Measurements from ENCODE around the gene SDF2.

Gene SDF2

DNA sequence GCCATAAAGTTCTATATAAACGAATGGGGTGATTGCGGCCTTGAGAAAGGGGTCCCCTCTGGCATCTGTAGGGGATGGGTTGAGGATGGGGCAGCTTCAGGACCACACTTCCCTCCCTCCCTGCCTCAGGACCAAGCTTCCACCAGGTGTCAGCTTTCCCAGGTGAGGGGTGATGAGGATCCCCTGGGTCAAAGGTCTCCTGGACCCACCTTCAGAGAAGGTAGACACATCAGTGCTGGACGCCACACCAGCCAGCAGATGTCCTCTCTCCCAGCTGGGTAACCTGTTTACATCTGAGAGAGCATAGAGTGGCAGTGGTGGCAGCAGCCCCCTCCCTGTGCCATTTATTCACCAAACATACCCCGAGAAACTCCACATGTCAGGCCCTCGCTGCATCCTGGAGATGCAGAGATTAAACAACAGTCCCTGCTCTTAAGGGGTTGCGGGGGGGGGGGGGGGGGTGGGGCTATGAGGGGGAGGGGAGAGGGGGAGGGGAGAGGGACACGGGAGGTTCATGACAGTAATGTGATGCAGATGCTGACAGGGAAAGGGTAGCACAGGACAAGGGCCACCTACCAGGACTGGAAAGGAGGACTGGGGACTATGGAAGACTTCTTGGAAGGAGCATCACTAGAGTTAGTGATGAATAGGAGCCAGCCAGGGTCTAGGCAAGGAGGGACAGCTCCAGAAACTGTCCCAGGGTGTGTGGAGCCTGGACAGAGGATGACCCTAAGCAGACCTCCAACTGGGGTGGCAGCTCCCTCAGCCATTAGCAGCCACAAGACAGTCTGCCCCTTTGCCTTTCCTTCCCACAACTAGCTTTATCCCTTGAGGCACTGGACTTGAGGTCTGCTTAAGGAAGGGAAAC, 45.0 kb upstream of the SDF2 start:
- TF ChIP-seq NFIC (IDR thresholded peaks at IDR 0.05) (no peak), TCF12 (IDR thresholded peaks at IDR 0.05; ENCODE audit: low read depth) (no peak), CEBPB (IDR thresholded peaks at IDR 0.05) (no peak), FOXM1 (IDR thresholded peaks at IDR 0.05; ENCODE audit: borderline replicate concordance, low read depth) (no peak), EGR1 (IDR thresholded peaks at IDR 0.05) (no peak), TAF1 (IDR thresholded peaks at IDR 0.05; ENCODE audit: low read depth) (no peak), ZBTB7A (IDR thresholded peaks at IDR 0.05; ENCODE audit: low read depth) (no peak), TEAD4 (IDR thresholded peaks at IDR 0.05) (no peak), RAD21 (IDR thresholded peaks at IDR 0.05; ENCODE audit: low read depth) (no peak), CREB1 (IDR thresholded peaks at IDR 0.05; ENCODE audit: low read depth) (no peak)
- TF ChIP-seq, protein P1, sequence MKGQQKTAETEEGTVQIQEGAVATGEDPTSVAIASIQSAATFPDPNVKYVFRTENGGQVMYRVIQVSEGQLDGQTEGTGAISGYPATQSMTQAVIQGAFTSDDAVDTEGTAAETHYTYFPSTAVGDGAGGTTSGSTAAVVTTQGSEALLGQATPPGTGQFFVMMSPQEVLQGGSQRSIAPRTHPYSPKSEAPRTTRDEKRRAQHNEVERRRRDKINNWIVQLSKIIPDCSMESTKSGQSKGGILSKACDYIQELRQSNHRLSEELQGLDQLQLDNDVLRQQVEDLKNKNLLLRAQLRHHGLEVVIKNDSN (IDR thresholded peaks at IDR 0.05): no peak
- TF ChIP-seq, protein P2, sequence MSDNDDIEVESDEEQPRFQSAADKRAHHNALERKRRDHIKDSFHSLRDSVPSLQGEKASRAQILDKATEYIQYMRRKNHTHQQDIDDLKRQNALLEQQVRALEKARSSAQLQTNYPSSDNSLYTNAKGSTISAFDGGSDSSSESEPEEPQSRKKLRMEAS (IDR thresholded peaks at IDR 0.05): no peak

DNA sequence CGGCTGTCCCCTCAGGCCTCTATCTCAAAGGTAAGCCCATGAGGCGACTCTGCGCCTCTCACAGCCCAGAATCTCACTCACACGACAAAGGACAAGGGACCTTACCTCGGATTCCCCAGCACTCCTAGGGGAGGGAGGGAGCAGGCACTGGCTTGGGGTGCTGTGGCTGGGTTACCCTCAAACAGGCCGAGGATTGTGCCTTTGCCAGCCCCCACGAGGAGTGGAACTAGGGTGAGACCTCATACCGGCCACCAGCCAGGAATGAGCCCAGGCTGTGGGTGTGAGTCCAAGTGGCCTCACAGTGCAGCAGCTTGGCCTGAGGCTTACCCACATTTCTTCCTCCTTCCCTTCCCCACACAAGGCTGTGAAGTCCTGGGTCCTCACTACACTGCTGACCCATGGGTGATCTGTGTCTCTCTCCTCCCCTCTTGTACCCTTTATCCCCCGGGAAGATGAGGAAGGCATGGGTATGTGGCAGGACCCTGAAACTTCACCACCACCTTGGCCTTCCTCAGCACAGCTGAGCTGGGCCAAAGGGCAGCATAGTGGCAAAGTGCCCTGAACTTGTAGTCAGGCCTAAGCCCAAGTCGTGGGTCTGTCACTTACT, 44.1 kb upstream of the SDF2 start:
- no peak for TF ChIP-seq CREB1 (IDR thresholded peaks at IDR 0.05; ENCODE audit: low read depth)
- TF ChIP-seq FOXM1 (IDR thresholded peaks at IDR 0.05; ENCODE audit: borderline replicate concordance, low read depth): no peak

DNA sequence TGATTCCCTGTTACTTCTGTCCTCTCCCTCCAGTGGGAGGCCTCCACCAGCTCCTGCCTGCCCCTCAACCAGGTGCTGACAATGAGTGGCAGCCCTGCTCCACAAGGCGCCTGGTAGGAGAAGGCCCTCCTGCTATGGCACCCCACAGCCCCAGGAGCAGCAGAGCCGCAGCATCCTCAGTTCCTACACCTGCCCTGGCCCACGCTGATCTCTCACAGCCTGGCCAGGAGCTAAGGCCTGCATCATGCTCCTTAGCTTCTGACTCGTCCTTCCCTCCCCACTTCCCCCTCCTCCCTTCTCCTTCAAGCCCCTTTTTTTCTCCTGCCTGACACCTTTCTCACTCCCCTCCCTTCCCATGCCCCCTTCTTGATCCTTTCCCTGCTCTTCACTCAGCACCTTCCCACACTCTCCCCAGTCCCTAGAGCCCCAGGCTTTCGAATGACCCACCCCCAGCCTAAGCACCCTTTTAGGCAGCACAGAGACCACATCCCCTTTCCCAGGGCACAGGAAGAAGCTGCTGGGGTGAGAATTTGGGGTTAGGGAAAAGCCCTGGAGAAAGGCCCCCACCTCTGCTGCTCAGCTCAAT, 43.5 kb upstream of the SDF2 start:
- TF ChIP-seq TCF12 (IDR thresholded peaks at IDR 0.05; ENCODE audit: low read depth) (no peak), ZBTB7A (IDR thresholded peaks at IDR 0.05; ENCODE audit: low read depth) (no peak), FOXM1 (IDR thresholded peaks at IDR 0.05; ENCODE audit: borderline replicate concordance, low read depth) (no peak), YY1 (IDR thresholded peaks at IDR 0.05; ENCODE audit: low read depth) (no peak), RAD21 (IDR thresholded peaks at IDR 0.05; ENCODE audit: low read depth) (no peak), EGR1 (IDR thresholded peaks at IDR 0.05) (no peak), CREB1 (IDR thresholded peaks at IDR 0.05; ENCODE audit: low read depth) (no peak), CEBPB (IDR thresholded peaks at IDR 0.05) (no peak), TEAD4 (IDR thresholded peaks at IDR 0.05) (no peak), NFIC (IDR thresholded peaks at IDR 0.05) (no peak), TAF1 (IDR thresholded peaks at IDR 0.05; ENCODE audit: low read depth) (no peak), EP300 (IDR thresholded peaks at IDR 0.05; ENCODE audit: borderline replicate concordance) (no peak)
- TF ChIP-seq, protein P1 (IDR thresholded peaks at IDR 0.05): no peak
- TF ChIP-seq, protein P3, sequence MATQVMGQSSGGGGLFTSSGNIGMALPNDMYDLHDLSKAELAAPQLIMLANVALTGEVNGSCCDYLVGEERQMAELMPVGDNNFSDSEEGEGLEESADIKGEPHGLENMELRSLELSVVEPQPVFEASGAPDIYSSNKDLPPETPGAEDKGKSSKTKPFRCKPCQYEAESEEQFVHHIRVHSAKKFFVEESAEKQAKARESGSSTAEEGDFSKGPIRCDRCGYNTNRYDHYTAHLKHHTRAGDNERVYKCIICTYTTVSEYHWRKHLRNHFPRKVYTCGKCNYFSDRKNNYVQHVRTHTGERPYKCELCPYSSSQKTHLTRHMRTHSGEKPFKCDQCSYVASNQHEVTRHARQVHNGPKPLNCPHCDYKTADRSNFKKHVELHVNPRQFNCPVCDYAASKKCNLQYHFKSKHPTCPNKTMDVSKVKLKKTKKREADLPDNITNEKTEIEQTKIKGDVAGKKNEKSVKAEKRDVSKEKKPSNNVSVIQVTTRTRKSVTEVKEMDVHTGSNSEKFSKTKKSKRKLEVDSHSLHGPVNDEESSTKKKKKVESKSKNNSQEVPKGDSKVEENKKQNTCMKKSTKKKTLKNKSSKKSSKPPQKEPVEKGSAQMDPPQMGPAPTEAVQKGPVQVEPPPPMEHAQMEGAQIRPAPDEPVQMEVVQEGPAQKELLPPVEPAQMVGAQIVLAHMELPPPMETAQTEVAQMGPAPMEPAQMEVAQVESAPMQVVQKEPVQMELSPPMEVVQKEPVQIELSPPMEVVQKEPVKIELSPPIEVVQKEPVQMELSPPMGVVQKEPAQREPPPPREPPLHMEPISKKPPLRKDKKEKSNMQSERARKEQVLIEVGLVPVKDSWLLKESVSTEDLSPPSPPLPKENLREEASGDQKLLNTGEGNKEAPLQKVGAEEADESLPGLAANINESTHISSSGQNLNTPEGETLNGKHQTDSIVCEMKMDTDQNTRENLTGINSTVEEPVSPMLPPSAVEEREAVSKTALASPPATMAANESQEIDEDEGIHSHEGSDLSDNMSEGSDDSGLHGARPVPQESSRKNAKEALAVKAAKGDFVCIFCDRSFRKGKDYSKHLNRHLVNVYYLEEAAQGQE (IDR thresholded peaks at IDR 0.05; ENCODE audit: low read depth): no peak
- TF ChIP-seq, protein P2 (IDR thresholded peaks at IDR 0.05): no peak

DNA sequence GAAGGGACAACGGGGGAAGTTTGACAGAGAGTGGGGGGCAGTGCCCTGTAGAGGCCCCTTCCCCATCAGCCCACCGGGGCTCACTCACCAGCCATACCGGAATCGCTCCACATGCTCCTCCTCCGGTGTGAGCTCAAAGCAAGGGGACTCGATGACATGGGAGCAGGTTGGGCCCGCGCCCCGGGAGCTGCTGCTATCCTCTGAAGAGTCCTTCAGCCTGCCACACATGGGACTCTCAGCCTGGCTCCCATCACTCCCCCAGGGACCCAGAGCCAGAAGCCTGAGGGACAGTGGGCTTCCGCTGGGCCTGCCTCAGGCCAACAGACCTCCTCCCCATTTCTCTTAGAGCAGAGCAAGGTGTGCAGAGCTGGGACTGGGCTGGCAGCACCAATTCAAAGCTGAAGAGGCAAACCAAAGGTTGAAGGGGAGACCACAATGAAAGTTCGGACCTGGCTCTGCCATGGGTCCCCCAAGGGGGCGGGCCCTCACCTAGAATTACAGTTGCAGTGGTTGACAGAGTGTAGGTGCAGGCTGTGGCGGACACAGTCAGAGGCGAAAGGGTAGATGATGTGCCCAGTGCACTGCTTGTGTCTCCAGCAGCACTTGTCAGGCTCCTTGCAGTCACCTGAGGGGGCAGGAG, 42.6 kb upstream of the SDF2 start:
- TF ChIP-seq RAD21 (IDR thresholded peaks at IDR 0.05; ENCODE audit: low read depth): no peak
- TF ChIP-seq TEAD4 (IDR thresholded peaks at IDR 0.05): no peak
- no peak for TF ChIP-seq CREB1 (IDR thresholded peaks at IDR 0.05; ENCODE audit: low read depth)
- TF ChIP-seq TAF1 (IDR thresholded peaks at IDR 0.05; ENCODE audit: low read depth): no peak
- no peak for TF ChIP-seq TCF12 (IDR thresholded peaks at IDR 0.05; ENCODE audit: low read depth)
- TF ChIP-seq ZBTB7A (IDR thresholded peaks at IDR 0.05; ENCODE audit: low read depth): no peak
- TF ChIP-seq, protein P1 (IDR thresholded peaks at IDR 0.05): no peak
- TF ChIP-seq NFIC (IDR thresholded peaks at IDR 0.05): no peak
- no peak for TF ChIP-seq EGR1 (IDR thresholded peaks at IDR 0.05)
- no peak for TF ChIP-seq YY1 (IDR thresholded peaks at IDR 0.05; ENCODE audit: low read depth)
- no peak for TF ChIP-seq FOXM1 (IDR thresholded peaks at IDR 0.05; ENCODE audit: borderline replicate concordance, low read depth)
- TF ChIP-seq, protein P3 (IDR thresholded peaks at IDR 0.05; ENCODE audit: low read depth): no peak
- TF ChIP-seq CEBPB (IDR thresholded peaks at IDR 0.05): no peak
- TF ChIP-seq, protein P2 (IDR thresholded peaks at IDR 0.05): no peak

Data from Ishikawa (cell line).